GM21737 (cell line): ENCODE data around the gene KIF6.
"Not testable (repeated sequence)": the region's sequence is repeated elsewhere in the genome, so short reads cannot be mapped to it uniquely, and the experiment has no call there.

ENCODE experiments used
- ATAC-seq: cut with Tn5 transposase; IDR thresholded peaks from one replicate; pipeline ENCODE4 v1.9.1; 2021; ENCODE audit warnings: mild to moderate bottlenecking, moderate library complexity; ENCODE audit not compliant: unreplicated experiment

The KIF6 gene

GRCh38 chr6:39509831-39510230 is 215.4 kb downstream of the KIF6 start:
- not testable (repeated sequence) for ATAC-seq

GRCh38 chr6:39508515-39508914 is 216.7 kb downstream of the KIF6 start:
- ATAC-seq, result no peak

GRCh38 chr6:39507331-39507998 is 217.7 kb downstream of the KIF6 start:
- ATAC-seq, result no peak

DNA sequence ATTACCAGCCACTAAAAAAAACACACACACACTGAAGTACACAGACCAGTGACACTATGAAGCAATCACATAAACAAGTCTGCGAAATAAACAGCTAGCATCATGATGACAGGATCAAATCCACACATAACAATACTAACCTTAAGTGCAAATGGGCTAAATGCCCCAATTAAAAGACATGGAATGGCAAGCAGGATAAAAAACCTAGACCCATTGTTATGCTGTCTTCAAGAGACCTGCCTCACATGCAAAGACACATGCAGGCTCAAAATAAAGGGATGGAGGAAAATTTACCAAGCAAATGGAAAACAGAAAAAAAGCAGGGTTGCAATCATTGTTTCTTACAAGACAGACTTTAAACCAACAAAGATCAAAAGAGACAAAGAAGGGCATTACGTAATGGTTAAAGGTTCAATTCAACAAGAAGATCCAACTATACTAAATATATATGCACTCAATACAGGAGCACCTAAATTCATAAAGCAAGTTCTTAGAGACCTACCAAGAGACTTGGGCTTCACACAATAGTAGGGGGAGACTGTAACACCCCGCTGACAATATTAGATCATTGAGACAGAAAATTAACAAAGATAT is 222.7 kb downstream of the KIF6 start:
- ATAC-seq, result not testable (repeated sequence)

DNA sequence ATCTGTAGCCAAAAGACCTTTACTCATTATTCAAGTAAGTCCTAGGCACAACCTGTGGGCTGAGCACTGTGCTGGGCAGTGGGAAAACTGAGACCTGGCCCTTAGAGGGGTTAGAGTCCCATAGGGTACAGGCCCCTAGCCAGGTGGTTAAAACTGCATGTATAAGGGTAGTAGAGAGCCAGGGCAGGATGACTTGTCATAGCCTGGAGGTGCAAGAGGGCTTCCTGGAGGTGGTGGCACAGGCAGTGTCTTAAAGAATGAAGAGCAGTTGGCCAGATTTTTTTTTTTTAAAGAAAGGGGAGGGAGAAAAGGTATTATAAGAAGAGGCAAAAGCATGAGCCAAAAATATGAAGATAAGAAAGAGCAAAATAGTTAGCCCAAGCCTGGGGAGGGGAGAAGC is 226.2 kb downstream of the KIF6 start:
- no peak for ATAC-seq

GRCh38 chr6:39498096-39498495 is 227.1 kb downstream of the KIF6 start:
- ATAC-seq, result no peak

GRCh38 chr6:39496915-39497314 is 228.3 kb downstream of the KIF6 start:
- no peak for ATAC-seq

DNA sequence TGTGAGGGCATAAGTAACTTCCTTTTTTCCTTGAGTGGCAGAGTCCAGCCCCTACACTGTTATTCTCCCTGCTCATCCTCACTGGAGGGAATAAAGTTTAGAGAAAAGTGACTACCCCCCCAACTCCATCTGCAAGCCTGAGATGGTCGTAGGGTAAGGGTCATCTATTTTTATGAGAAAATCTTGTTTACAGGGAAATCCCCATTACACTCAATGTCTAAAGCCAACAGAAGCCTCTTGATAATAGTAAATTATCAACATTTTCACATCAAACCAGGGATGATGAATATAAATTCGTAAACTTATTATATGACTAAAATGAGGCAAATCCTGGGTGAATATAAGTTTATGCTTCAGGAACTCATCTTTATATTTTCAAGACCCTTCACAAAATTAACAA is 228.8 kb downstream of the KIF6 start:
- ATAC-seq, result no peak

- ATAC-seq, result no peak
Observed at GRCh38 chr6:39495640-39496039, 229.6 kb downstream of the KIF6 start.

DNA sequence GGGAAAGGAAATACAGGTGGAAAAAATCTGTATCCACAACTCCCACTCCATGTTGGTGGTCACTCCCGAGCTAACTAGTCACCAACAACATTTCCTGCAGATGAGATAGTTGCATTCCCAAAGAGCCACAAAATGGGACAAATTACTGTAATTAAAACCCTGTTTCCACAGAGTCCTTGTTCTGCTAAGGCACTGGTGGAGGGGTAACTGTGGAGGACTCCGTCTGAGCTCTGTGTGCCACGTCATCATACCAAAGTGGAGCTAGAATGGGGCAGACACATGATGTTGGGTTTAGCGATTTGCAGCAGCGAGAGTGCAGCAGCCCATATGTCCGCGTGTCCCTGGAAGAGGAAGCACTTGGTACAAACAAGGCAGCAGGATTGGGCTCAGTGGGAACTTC is 230.2 kb downstream of the KIF6 start:
- ATAC-seq, result no peak

GRCh38 chr6:39493777-39494176 is 231.4 kb downstream of the KIF6 start:
- no peak for ATAC-seq

GRCh38 chr6:39493174-39493573 is 232.0 kb downstream of the KIF6 start:
- no peak for ATAC-seq

DNA sequence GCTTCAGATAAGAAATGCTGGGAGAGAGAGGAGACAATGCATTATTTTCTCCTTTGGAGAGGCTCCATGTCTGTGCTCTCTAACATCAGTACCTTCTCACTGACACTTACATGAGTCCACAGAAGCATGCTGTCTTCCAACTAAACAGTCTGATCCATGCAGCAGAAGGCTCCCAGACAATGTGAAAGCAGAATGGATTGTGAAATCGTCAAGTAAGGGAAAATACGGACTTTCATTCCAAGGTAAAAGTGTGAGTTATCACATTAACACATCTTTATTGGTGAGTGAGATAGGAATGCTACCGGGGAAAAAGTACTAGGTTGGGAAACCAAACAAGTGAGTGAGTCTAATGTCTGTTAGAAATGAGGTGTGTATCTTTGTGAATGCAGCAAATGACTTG is 235.1 kb downstream of the KIF6 start:
- no peak for ATAC-seq

- no peak for ATAC-seq
Observed at GRCh38 chr6:39488255-39488879, 236.8 kb downstream of the KIF6 start.

- ATAC-seq, result no peak
Observed at GRCh38 chr6:39484276-39484675, 240.9 kb downstream of the KIF6 start.

- ATAC-seq, result not testable (repeated sequence)
Observed at GRCh38 chr6:39479819-39480218, 245.4 kb downstream of the KIF6 start.

DNA sequence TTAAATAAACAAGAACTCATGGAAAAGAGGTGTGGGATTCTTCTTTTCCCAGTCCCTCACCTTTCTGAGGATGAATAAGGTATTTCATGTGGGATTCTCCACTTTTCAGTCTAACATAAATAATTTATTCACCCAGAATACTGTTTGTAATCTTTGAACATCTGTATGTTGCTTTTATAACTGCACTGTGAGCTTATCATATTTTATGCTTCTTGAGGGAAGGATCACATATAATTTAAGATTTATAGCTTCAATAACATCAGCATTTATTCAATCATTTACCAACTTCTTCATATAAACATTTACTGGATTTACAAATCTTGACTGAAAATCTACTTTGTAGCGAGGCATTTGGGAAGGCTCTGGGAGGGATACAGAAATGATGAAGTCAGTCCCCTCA is 248.5 kb downstream of the KIF6 start:
- no peak for ATAC-seq

DNA sequence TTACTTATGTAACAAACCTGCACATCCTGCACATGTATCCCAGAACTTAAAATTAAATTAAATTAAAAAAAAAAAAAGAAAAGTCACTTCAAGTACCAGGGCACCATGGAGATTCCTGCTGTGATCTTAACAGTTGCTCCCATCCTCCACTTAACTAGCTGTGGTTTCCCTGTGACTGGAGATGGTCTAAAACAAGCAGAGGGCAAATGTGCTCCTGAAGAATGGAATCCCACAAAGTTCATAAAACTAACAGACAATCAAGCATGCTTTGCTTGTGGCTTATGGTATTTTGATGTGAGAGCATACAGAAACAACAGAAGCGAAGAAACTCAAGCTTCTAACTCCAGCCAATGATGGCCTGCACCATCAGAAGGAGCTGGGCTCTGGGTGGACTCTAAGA is 249.1 kb downstream of the KIF6 start:
- no peak for ATAC-seq

DNA sequence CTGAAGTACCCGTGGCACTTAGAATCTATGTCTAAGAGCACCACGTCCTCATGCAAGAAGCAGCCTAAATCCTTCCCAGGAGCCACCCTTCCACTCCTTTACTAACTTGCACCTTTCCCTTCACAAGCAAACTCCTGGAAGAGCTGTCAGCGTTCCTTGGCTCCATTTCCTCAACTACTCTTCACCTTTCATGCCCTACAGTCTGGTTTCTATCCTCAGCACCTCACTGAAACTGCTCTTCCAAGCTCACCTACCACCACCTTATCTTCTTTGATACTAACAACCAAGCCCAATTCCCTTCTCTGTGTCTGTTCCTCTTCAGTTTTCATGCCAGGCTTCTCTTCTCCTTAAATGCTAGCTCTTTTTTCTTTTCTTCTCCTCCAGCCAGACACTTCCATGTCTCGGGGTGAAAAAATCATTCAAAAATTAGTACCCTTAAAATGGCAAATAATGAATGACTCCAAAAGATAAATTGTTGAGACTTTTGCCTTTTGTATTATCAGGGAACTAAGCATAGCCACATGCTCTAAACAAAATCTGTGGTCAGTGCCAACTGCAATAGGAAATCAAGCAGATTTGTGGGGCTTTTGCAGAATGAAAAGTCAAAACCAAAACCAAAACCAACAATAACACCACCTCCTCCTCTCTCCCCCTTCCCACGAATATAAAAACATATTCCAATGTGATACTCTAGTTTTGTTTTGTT is 253.1 kb downstream of the KIF6 start:
- ATAC-seq, result no peak

DNA sequence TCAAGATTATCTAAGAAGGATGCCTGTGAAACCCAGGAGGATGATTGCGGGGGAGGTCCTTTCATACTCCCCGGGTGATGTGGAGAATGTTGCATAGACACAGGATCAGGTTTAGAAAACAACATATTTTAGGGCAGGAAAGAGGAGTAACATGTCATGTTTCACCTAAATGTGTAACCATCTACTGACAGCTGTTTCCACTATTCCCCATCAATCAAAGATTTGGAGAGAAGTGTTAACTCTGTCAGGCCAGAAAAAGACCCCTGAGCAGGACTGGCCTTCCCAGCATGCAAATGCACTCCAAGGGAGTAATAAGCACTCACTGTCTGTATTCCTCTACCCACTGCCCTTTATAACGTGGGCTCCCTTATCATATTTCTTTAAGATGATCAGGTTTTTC is 254.7 kb downstream of the KIF6 start:
- ATAC-seq, result no peak

DNA sequence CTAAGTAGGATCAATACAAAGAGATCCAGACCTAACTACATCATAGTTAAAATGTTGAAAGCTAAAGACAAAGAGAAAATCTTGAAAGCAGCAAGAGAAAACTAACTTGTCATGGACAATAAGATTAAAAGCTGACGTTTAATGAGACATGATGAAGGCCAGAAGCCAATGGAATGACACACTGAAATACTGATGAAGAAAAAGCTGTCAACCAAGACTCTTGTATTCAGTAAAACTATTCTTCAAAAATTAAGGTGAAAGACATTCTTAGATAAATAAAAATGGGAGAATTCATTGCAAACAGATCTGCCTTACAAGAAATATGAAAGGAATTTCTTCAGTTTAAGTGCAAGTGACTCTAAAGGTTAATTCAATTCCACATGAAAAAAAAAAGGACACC is 256.8 kb downstream of the KIF6 start:
- ATAC-seq, result no peak

DNA sequence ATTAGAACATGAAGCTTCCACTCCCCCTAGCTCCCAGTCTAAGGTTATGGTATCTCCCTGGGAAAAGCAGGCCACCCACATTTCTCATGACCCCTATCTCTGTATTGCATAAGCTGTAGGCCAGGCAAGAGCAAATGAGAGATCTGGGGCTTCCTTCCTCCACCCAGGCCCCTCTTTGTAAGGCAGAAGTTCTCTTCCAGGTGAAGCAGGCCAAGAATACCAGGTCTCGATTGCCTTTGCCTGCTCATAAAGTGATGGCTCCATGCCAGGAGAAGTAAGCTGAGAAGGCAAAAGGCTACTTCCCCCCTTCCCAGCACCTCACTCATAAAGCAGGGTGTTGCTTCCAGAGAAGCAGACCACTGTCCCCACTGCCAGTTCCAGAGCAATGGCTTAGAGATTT is 258.6 kb downstream of the KIF6 start:
- no peak for ATAC-seq
